ENCODE measurements around the gene RAB44. TPM values are rescaled to one million over a fixed set of nuclear protein-coding genes. Genes with fewer than 3 reads are reported as not detected.

The RAB44 gene
- total RNA-seq, 6 experiments from 2014 or later = 0.05 to 0.07 (median 0.07) TPM; not detected in 3

DNA sequence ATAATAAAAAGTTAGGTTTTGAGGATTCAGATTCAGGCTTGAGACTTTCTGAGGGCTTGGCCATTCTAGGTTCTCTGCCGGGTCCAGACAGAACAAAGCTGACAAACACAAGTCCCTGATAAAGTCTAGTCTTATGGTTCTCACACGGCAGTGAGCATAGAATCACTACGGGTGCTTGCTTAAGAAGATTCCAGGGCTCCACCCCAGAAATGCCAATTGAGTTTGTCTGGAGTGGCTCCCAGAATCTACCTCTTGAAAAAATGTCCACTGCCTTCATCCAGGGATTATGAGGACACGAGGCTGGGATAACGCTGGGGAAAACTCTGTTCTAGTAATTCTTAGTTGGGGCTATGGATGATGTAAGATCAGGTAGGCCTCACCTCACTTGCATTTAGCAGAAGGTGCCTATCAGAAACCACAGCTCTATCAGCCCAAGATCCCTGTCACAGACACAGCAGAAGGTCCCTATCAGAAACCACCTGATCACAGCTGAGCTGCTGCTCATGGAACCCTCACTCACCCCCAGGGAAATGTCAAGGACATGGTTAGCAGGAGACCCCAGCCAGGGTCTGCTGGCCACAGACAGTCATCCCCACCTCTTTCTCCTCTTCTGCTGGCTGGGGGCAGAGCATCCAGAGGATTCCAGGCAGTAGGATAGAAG, 52.3 kb downstream of the RAB44 start:
- no peak overlapping the region for H3K4me3 ChIP-seq
- DNase-seq (no peak), ATAC-seq (no peak)
- H3K9me3 ChIP-seq = no peaks in the 10 kb centered on the region
- no peak overlapping the region for H3K27ac ChIP-seq
- no peaks in the 10 kb centered on the region for H3K36me3 ChIP-seq
- TF ChIP-seq, protein P1, sequence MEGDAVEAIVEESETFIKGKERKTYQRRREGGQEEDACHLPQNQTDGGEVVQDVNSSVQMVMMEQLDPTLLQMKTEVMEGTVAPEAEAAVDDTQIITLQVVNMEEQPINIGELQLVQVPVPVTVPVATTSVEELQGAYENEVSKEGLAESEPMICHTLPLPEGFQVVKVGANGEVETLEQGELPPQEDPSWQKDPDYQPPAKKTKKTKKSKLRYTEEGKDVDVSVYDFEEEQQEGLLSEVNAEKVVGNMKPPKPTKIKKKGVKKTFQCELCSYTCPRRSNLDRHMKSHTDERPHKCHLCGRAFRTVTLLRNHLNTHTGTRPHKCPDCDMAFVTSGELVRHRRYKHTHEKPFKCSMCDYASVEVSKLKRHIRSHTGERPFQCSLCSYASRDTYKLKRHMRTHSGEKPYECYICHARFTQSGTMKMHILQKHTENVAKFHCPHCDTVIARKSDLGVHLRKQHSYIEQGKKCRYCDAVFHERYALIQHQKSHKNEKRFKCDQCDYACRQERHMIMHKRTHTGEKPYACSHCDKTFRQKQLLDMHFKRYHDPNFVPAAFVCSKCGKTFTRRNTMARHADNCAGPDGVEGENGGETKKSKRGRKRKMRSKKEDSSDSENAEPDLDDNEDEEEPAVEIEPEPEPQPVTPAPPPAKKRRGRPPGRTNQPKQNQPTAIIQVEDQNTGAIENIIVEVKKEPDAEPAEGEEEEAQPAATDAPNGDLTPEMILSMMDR (IDR thresholded peaks at IDR 0.05) = no peak
- no peak for TF ChIP-seq POLR2A (IDR thresholded peaks at IDR 0.05)
- intact Hi-C loops (cut with DNase I) = loop anchor here in 1 of 2 donors (10.0 kb wide), 1 partner anchor 135 kb away; no protein-coding TSS in a partner anchor
- no peaks in the 10 kb centered on the region for H3K27me3 ChIP-seq
- H3K4me1 ChIP-seq = no peaks in the 10 kb centered on the region
- 72% methylated on average over 4 of the region's 5 CpGs for WGBS (ENCODE audit: insufficient coverage, low coverage, low lambda C conversion rate, missing lambda C conversion rate)

DNA sequence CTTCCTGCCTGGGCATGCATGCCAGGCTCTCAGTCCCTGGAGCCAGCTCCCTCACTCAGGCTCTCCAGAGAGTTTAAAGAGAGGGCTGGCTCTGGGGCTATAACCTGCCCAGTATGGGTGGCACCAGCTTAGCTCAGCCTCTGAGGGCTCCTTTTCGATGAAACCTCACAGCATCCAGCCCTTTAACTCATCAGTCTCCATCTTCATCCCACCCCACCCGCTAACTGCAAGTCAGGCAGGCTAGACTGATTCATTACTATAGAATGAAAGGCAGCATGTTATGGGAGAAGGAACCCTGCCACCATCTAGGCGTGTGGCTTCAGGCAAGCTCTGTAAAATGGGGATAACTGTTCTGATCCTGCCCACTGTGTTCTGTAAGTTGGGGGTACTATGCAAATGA, 53.5 kb downstream of the RAB44 start:
- ATAC-seq (no peak), DNase-seq (no peak)
- Histone ChIP-seq H3K9me3 (no peaks in the 10 kb centered on the region), H3K4me1 (no peaks in the 10 kb centered on the region), H3K27me3 (no peaks in the 10 kb centered on the region), H3K36me3 (no peaks in the 10 kb centered on the region), H3K27ac (no peak overlapping the region), H3K4me3 (no peak overlapping the region)
- no peak for TF ChIP-seq POLR2A (IDR thresholded peaks at IDR 0.05)
- TF ChIP-seq, protein P1 (IDR thresholded peaks at IDR 0.05) = no peak
- intact Hi-C loops (cut with DNase I) = loop anchor here in 1 of 2 donors (10.0 kb wide), 1 partner anchor 136 kb away; no protein-coding TSS in a partner anchor
- 89% methylated on average over 3 of the region's 3 CpGs for WGBS (ENCODE audit: insufficient coverage, low coverage, low lambda C conversion rate, missing lambda C conversion rate)

DNA sequence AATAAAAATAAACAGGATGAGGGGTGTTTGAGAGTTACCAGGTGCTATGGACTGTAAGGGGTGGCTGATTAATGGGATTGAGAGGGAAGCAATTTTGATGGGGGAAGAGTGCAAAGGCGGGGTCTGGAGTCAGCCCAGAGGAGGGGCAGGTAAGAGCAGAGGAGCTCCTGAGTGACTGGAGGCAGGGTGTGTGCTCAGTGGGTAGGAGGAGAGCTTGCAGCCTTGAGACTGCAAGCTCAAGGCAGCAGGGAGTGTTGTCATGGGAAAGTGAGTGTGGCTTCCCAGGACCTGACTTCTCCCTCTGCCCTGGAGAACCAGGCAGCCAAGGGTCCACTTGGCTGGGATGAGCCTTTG, 54.2 kb downstream of the RAB44 start:
- Histone ChIP-seq H3K27me3 (no peaks in the 10 kb centered on the region), H3K4me1 (no peaks in the 10 kb centered on the region), H3K36me3 (no peaks in the 10 kb centered on the region), H3K27ac (no peak overlapping the region), H3K9me3 (no peaks in the 10 kb centered on the region), H3K4me3 (no peak overlapping the region)
- intact Hi-C loops (cut with DNase I) = loop anchor here in 1 of 2 donors (10.0 kb wide), 1 partner anchor 137 kb away; no protein-coding TSS in a partner anchor
- 70% methylated on average over 1 of the region's 1 CpG for WGBS (ENCODE audit: insufficient coverage, low coverage, low lambda C conversion rate, missing lambda C conversion rate)
- no peak for DNase-seq
- TF ChIP-seq, protein P1 (IDR thresholded peaks at IDR 0.05) = no peak
- no peak for TF ChIP-seq POLR2A (IDR thresholded peaks at IDR 0.05)
- no peak for ATAC-seq

DNA sequence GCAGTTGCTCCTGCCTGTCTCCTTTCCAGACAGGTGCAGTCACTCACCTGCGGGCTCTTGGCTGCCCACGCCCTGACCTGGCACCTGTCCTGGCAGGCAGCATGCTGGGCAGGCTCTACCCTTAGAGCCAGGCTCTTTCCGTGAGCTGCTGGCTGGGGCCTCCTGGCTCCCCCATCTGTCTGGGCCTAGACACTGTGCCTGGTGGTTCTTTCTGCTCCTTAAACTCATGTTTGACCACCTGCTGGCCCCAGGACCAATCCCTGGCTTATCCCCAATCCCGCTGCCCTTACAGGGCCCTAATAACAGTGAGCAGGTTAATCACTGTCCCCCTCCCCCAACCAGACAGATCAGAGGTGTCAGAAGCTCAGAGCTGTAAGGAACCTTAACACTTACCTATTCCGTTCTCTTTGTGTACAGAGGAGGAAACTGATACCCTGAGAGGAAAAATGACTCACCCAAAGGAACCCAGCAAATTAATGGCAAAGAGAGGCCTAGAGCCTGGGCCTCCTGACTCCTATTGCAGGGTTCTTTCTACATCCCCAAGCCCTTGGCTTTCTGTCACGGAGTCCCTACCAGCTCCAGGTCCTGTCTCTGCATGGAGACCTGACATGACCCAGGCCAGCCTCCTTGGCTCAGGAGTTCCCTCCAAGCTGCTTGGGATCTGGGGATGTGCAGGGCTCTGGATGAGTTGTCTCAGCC, 54.7 kb downstream of the RAB44 start:
- Histone ChIP-seq H3K27ac (no peak overlapping the region), H3K27me3 (no peaks in the 10 kb centered on the region), H3K9me3 (no peaks in the 10 kb centered on the region), H3K4me1 (no peaks in the 10 kb centered on the region), H3K36me3 (no peaks in the 10 kb centered on the region), H3K4me3 (no peak overlapping the region)
- no peak for DNase-seq
- TF ChIP-seq, protein P1 (IDR thresholded peaks at IDR 0.05) = no peak
- ATAC-seq = no peak
- WGBS (ENCODE audit: insufficient coverage, low coverage, low lambda C conversion rate, missing lambda C conversion rate) = no CpG with 5 or more reads among the region's 6 CpGs
- intact Hi-C loops (cut with DNase I) = loop anchor here in 1 of 2 donors (10.0 kb wide), 1 partner anchor 138 kb away; no protein-coding TSS in a partner anchor

All from right lobe of liver (tissue), 6 donors.